Measurements from ENCODE around the gene RAB33A.

The RAB33A gene

GRCh38 chrX:130171446-130172126 is at the start of gene RAB33A:
RAB33A (plus strand) TSS chrX:130171962; CDS start chrX:130172063, 101 bp downstream.
- Histone ChIP-seq H3K4me1 (peaks cover 40% of the 10 kb centered on the region), H3K27ac (no peak within 1 kb of the TSS), H4K20me1 (no peaks in the 10 kb centered on the region), H3K9ac (no peak within 1 kb of the TSS), H3K4me2 (peak within 1 kb of the TSS; percentile 57), H3K36me3 (no peaks in the 10 kb centered on the region), H3K4me3 (peak within 1 kb of the TSS; percentile 56), H3K27me3 (peaks cover 71% of the 10 kb centered on the region), H3K9me3 (peaks cover 14% of the 10 kb centered on the region; the same call in 1 of the 2 replicates)
- TF ChIP-seq Cebpa-rat (IDR thresholded peaks at IDR 0.05): no peak

GRCh38 chrX:130124577-130124976 is 47.2 kb upstream of the RAB33A start:
- Histone ChIP-seq H3K4me2 (no peak overlapping the region), H3K27me3 (peaks cover 80% of the 10 kb centered on the region), H3K27ac (no peak overlapping the region), H4K20me1 (peaks cover 4% of the 10 kb centered on the region; the same call in 1 of the 2 replicates), H3K4me1 (peaks cover 20% of the 10 kb centered on the region), H3K9me3 (no peaks in the 10 kb centered on the region), H3K9ac (no peak overlapping the region), H3K4me3 (no peak overlapping the region), H3K36me3 (peaks cover 40% of the 10 kb centered on the region)
- no peak for TF ChIP-seq Cebpa-rat (IDR thresholded peaks at IDR 0.05)

GRCh38 chrX:130125091-130125874 is 46.5 kb upstream of the RAB33A start:
- H3K36me3 ChIP-seq: peaks cover 44% of the 10 kb centered on the region
- H3K27me3 ChIP-seq: peaks cover 83% of the 10 kb centered on the region
- no peaks in the 10 kb centered on the region for H3K9me3 ChIP-seq
- no peak overlapping the region for H3K4me3 ChIP-seq
- no peak overlapping the region for H3K9ac ChIP-seq
- no peak overlapping the region for H3K27ac ChIP-seq
- peaks cover 13% of the 10 kb centered on the region for H3K4me1 ChIP-seq
- H4K20me1 ChIP-seq: 0 out of 2 replicates have a peak, but pooled peaks cover 4% of the 10 kb centered on the region
- no peak for TF ChIP-seq Cebpa-rat (IDR thresholded peaks at IDR 0.05)
- no peak overlapping the region for H3K4me2 ChIP-seq

GRCh38 chrX:130130990-130131389 is 40.8 kb upstream of the RAB33A start:
- Histone ChIP-seq H3K36me3 (peaks cover 81% of the 10 kb centered on the region), H3K4me1 (no peaks in the 10 kb centered on the region), H4K20me1 (0 out of 2 replicates have a peak, but pooled peaks cover 4% of the 10 kb centered on the region), H3K4me3 (no peak overlapping the region), H3K4me2 (no peak overlapping the region), H3K27ac (no peak overlapping the region), H3K9me3 (no peaks in the 10 kb centered on the region), H3K9ac (no peak overlapping the region), H3K27me3 (peaks cover 74% of the 10 kb centered on the region)
- TF ChIP-seq Cebpa-rat (IDR thresholded peaks at IDR 0.05): no peak

- no peak overlapping the region for H3K4me2 ChIP-seq
- H3K9me3 ChIP-seq: no peaks in the 10 kb centered on the region
- no peak overlapping the region for H3K27ac ChIP-seq
- no peak overlapping the region for H3K9ac ChIP-seq
- peaks cover 7% of the 10 kb centered on the region; the same call in 1 of the 2 replicates for H4K20me1 ChIP-seq
- 0 out of 2 replicates have a peak, but pooled peaks have one; percentile 37 for TF ChIP-seq Cebpa-rat (IDR thresholded peaks at IDR 0.05)
- peaks cover 84% of the 10 kb centered on the region for H3K36me3 ChIP-seq
- no peaks in the 10 kb centered on the region for H3K4me1 ChIP-seq
- no peak overlapping the region for H3K4me3 ChIP-seq
- H3K27me3 ChIP-seq: peaks cover 66% of the 10 kb centered on the region
These were observed 35.3 kb upstream of the RAB33A start for GRCh38 chrX:130136496-130136895.

- no peak overlapping the region for H3K4me3 ChIP-seq
- no peaks in the 10 kb centered on the region for H3K4me1 ChIP-seq
- peaks cover 7% of the 10 kb centered on the region; the same call in 1 of the 2 replicates for H4K20me1 ChIP-seq
- no peak overlapping the region for H3K4me2 ChIP-seq
- no peaks in the 10 kb centered on the region for H3K9me3 ChIP-seq
- no peak overlapping the region for H3K9ac ChIP-seq
- H3K36me3 ChIP-seq: peaks cover 83% of the 10 kb centered on the region
- peaks cover 69% of the 10 kb centered on the region for H3K27me3 ChIP-seq
- no peak for TF ChIP-seq Cebpa-rat (IDR thresholded peaks at IDR 0.05)
- H3K27ac ChIP-seq: no peak overlapping the region
These were observed 34.8 kb upstream of the RAB33A start for GRCh38 chrX:130136961-130137360.

GRCh38 chrX:130139474-130140201 is 32.1 kb upstream of the RAB33A start:
- Histone ChIP-seq H3K36me3 (peaks cover 84% of the 10 kb centered on the region), H3K4me3 (no peak overlapping the region), H3K9me3 (no peaks in the 10 kb centered on the region), H3K27me3 (peaks cover 76% of the 10 kb centered on the region), H3K4me2 (no peak overlapping the region), H4K20me1 (peaks cover 7% of the 10 kb centered on the region; the same call in 1 of the 2 replicates), H3K9ac (no peak overlapping the region), H3K4me1 (no peaks in the 10 kb centered on the region), H3K27ac (no peak overlapping the region)
- no peak for TF ChIP-seq Cebpa-rat (IDR thresholded peaks at IDR 0.05)

- H3K4me3 ChIP-seq: no peak overlapping the region
- H3K36me3 ChIP-seq: peaks cover 87% of the 10 kb centered on the region
- no peaks in the 10 kb centered on the region for H3K4me1 ChIP-seq
- H3K27ac ChIP-seq: no peak overlapping the region
- H3K9ac ChIP-seq: no peak overlapping the region
- TF ChIP-seq Cebpa-rat (IDR thresholded peaks at IDR 0.05): no peak
- peaks cover 7% of the 10 kb centered on the region; the same call in 1 of the 2 replicates for H4K20me1 ChIP-seq
- no peaks in the 10 kb centered on the region for H3K9me3 ChIP-seq
- H3K4me2 ChIP-seq: no peak overlapping the region
- peaks cover 85% of the 10 kb centered on the region for H3K27me3 ChIP-seq
These were observed 27.3 kb upstream of the RAB33A start for GRCh38 chrX:130144509-130144908.

- Histone ChIP-seq H3K27ac (no peak overlapping the region), H3K9ac (no peak overlapping the region), H3K4me3 (no peak overlapping the region), H3K4me2 (no peak overlapping the region), H3K4me1 (no peaks in the 10 kb centered on the region), H4K20me1 (peaks cover 4% of the 10 kb centered on the region; the same call in 1 of the 2 replicates), H3K9me3 (no peaks in the 10 kb centered on the region), H3K36me3 (peaks cover 81% of the 10 kb centered on the region), H3K27me3 (peaks cover 78% of the 10 kb centered on the region)
- no peak for TF ChIP-seq Cebpa-rat (IDR thresholded peaks at IDR 0.05)
These were observed 26.6 kb upstream of the RAB33A start for GRCh38 chrX:130145123-130145522.
